Type B pancreatic cell (in vitro differentiated cells): Measurements from ENCODE around the gene GCH1. TPM values are rescaled to one million over a fixed set of nuclear protein-coding genes. Genes with fewer than 3 reads are reported as not detected.

ENCODE experiments used
- DNase-seq: peaks from one replicate; pipeline ENCODE4 v3.0.0; 2021; ENCODE audit warnings: mixed read lengths; ENCODE audit not compliant: unreplicated experiment; ENCODE audit errors: extremely low spot score
- H3K27ac Mint-ChIP-seq: 2 replicates; pipeline ENCODE4 v1.8.0; 2021; ENCODE audit warnings: mild to moderate bottlenecking, mixed read lengths
- H3K27me3 Mint-ChIP-seq: 2 replicates; pipeline ENCODE4 v1.8.0; 2021; ENCODE audit warnings: mixed read lengths
- H3K36me3 Mint-ChIP-seq: 2 replicates; pipeline ENCODE4 v1.8.0; 2021; ENCODE audit warnings: mixed read lengths
- H3K4me1 Mint-ChIP-seq: one replicate; pipeline ENCODE4 v1.8.0; 2021; ENCODE audit warnings: mixed read lengths; ENCODE audit not compliant: unreplicated experiment
- H3K4me3 Mint-ChIP-seq: 2 replicates; pipeline ENCODE4 v1.8.0; 2021; ENCODE audit warnings: mild to moderate bottlenecking, mixed read lengths
- H3K9me3 Mint-ChIP-seq: 2 replicates; pipeline ENCODE4 v1.8.0; 2021; ENCODE audit warnings: mixed read lengths
- microRNA-seq: library from miRNA; unstranded; fragments of <30 nt; microRNA quantifications from one replicate; pipeline ENCODE4, GENCODE V29; 2020
- total RNA-seq: library from RNA; stranded (reverse); gene quantifications from 2 replicates; pipeline ENCODE4 v1.2.1, GENCODE V29; 2021; ENCODE audit warnings: low replicate concordance
- TF ChIP-seq, protein P1 (sequence below): fragments of 200-600 bp; sonication (generic); conservative IDR thresholded peaks from 2 replicates; pipeline ENCODE4 v1.5.0; 2021; ENCODE audit warnings: antibody characterized with exemption, mild to moderate bottlenecking

The GCH1 gene
- total RNA-seq, 1 donor from 2014 or later, result 18.2 TPM

DNA sequence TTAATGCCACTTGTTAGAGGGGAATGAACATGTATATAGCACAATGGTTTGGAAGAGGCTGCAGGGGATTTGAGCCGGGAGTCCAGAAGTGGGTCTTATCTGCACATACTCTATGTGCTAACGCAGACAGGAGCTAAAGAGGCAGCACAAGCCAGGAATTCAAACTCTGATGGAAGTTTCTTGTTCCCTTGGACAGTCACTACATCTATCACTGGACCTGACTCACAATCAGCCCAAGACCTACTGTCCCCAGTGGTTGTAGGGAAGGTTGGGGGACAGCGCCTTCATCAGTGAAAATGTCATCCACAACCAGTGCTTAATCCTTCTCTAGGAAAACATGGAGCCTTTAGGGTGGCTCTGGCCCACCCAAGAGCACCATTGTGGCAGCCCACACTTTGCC lies 107.8 kb downstream of the GCH1 start:
- DNase-seq, result no peak
- Mint-ChIP-seq H3K4me3 (no peak overlapping the region), H3K36me3 (no peaks in the 10 kb centered on the region), H3K4me1 (no peaks in the 10 kb centered on the region), H3K27me3 (peaks cover under 1% of the 10 kb centered on the region), H3K9me3 (no peaks in the 10 kb centered on the region), H3K27ac (no peak overlapping the region)
- TF ChIP-seq, protein P1, sequence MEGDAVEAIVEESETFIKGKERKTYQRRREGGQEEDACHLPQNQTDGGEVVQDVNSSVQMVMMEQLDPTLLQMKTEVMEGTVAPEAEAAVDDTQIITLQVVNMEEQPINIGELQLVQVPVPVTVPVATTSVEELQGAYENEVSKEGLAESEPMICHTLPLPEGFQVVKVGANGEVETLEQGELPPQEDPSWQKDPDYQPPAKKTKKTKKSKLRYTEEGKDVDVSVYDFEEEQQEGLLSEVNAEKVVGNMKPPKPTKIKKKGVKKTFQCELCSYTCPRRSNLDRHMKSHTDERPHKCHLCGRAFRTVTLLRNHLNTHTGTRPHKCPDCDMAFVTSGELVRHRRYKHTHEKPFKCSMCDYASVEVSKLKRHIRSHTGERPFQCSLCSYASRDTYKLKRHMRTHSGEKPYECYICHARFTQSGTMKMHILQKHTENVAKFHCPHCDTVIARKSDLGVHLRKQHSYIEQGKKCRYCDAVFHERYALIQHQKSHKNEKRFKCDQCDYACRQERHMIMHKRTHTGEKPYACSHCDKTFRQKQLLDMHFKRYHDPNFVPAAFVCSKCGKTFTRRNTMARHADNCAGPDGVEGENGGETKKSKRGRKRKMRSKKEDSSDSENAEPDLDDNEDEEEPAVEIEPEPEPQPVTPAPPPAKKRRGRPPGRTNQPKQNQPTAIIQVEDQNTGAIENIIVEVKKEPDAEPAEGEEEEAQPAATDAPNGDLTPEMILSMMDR, result no peak

DNA sequence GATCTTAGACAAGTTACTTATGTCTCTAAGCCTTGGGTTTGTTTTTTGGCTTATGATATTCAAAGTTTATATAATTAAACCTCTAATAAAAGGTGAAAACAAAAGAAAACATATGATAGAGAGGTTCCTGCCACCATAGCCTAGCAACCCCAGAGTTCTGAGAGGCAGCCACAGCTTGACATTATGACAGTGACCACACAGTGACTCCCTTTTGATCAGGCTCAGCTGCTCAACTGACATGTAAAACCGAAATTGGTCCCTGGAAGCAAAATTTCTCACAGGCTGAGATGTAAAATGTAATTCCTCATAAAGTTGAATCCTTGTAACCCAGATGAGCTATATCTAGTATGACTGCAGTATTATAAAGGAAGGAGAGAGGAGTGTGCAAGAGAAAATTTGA lies 108.5 kb downstream of the GCH1 start:
- no peak overlapping the region for H3K4me3 Mint-ChIP-seq
- no peak for DNase-seq
- H3K4me1 Mint-ChIP-seq, result no peaks in the 10 kb centered on the region
- no peaks in the 10 kb centered on the region for H3K27me3 Mint-ChIP-seq
- TF ChIP-seq, protein P1, result no peak
- no peaks in the 10 kb centered on the region for H3K36me3 Mint-ChIP-seq
- no peak overlapping the region for H3K27ac Mint-ChIP-seq
- no peaks in the 10 kb centered on the region for H3K9me3 Mint-ChIP-seq

DNA sequence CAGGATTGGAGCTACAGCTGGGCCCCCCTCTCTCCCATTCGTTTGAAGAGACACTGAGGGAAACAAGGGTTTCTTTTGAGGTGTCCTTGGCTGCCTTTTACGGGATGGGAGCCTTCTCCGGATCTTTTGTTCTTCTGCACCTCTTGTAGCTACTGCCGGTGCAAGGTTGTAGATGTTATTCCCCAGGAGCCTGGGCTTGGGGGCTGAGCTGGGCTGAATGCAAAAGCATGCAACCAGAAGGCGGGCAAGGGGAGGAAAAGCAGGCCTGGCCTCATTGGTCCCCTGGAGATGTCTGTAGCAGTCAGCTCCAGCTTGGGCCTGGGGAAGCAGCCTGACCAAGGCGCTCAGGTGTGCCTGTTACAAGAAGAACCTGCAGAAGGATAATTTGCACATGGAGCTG lies 110.3 kb downstream of the GCH1 start:
- DNase-seq, result peak; percentile 53

More for the DNA sequence above, 110.3 kb downstream of the GCH1 start:
- no peak overlapping the region for H3K27ac Mint-ChIP-seq
- H3K4me3 Mint-ChIP-seq, result no peak overlapping the region
- no peaks in the 10 kb centered on the region for H3K27me3 Mint-ChIP-seq
- TF ChIP-seq, protein P1, result no peak
- no peaks in the 10 kb centered on the region for H3K9me3 Mint-ChIP-seq
- H3K36me3 Mint-ChIP-seq, result no peaks in the 10 kb centered on the region
- H3K4me1 Mint-ChIP-seq, result no peaks in the 10 kb centered on the region

Small RNA genes within 50 kb of the gene (microRNA-seq; reads per million reads assigned to microRNA genes)
- not detected for gene MIR4308

Other genes with a start within 250 kb of the GCH1 start
- 15.5 and 36.0 TPM in 2 replicates for gene WDHD1, start 124.3 kb upstream of the GCH1 start, total RNA-seq
- gene SOCS4, start 124.4 kb upstream of the GCH1 start, total RNA-seq, result 21.1 and 22.4 TPM in 2 replicates
- 93.1 and 100 TPM in 2 replicates for gene MAPK1IP1L, start 148.8 kb upstream of the GCH1 start, total RNA-seq
- 120 and 497 TPM in 2 replicates for gene LGALS3, start 226.4 kb upstream of the GCH1 start, total RNA-seq